Adrenal gland (tissue), 12 donors: ENCODE data around the gene ANKRD33B. TPM values are rescaled to one million over a fixed set of nuclear protein-coding genes. Genes with fewer than 3 reads are reported as not detected.
A peak's percentile ranks its signal among the peaks of the same experiment; 100 is the strongest.

ENCODE experiments used
- DNase-seq, 7 donors: peaks; one replicate each; pipeline ENCODE4 v3.0.0-alpha.2; 2019 to 2020
- H3K27ac ChIP-seq, 5 donors: fragments of 200-600 bp; sonication (generic) in 4 of 5; 1 replicate in 3 of 5; 2 replicates in 2 of 5; pipeline versions ENCODE4 v1.5.1 to v1.8.0; 2016 to 2020; ENCODE audit warnings: mild to moderate bottlenecking in 1 of 5
- H3K27me3 ChIP-seq: fragments of 200-600 bp; 2 replicates; pipeline ENCODE4 v1.8.0; 2021
- H3K36me3 ChIP-seq, 2 donors: fragments of 200-600 bp; replicated peaks in 1 of 2; 1 replicate in 1 of 2; 2 replicates in 1 of 2; pipeline versions ENCODE4 v1.5.1 to v1.8.0; 2018 to 2022
- H3K4me1 ChIP-seq, 2 donors: fragments of 200-600 bp; replicated peaks in 1 of 2; 1 replicate in 1 of 2; 2 replicates in 1 of 2; pipeline versions ENCODE4 v1.5.1 to v1.8.0; 2018 to 2021
- H3K4me3 ChIP-seq, 4 donors: fragments of 200-600 bp; sonication (generic) in 3 of 4; one replicate each; pipeline ENCODE4 v1.5.1; 2016 to 2018
- H3K9me3 ChIP-seq, 3 donors: fragments of 200-600 bp; sonication (generic) in 1 of 3; replicated peaks in 1 of 3; 1 replicate in 2 of 3; 2 replicates in 1 of 3; pipeline versions ENCODE4 v1.5.1 to v1.8.0; 2016 to 2021
- CTCF ChIP-seq, 6 experiments: fragments of 450-650 bp in 4 of 6; fragments of 200-600 bp in 2 of 6; sonication (generic) in 1 of 6; IDR thresholded peaks; 1 replicate in 5 of 6; 2 replicates in 1 of 6; pipeline versions ENCODE4 v1.5.1 to v1.8.0; 2016 to 2021; ENCODE audit warnings: antibody characterized with exemption in 6 of 6, mild to moderate bottlenecking in 2 of 6, moderate library complexity in 1 of 6
- POLR2A ChIP-seq, 2 donors: fragments of 450-650 bp; IDR thresholded peaks; one replicate each; pipeline ENCODE4 v1.6.1; 2017; ENCODE audit warnings: antibody characterized with exemption in 2 of 2, mild to moderate bottlenecking in 2 of 2, moderate library complexity in 1 of 2
- WGBS, 4 donors: extraction: QIAGEN DNeasy Blood & Tissue Kit in 2 of 4; methylation state at CpG; one replicate each; pipeline versions ENCODE4 v1.1.5 to v1.1.7; 2013 to 2017; 5-methylcytosine and 5-hydroxymethylcytosine counted together
- intact Hi-C, 2 donors: fragments of 100-400 bp; cut with DNase I; formaldehyde crosslinking; loops; one replicate each; pipeline versions ENCODE4 v1.14.1 to v1.15.0; 2022 to 2023
- polyA plus RNA-seq, 3 donors: library from polyadenylated mRNA; stranded (reverse); fragments of 200-250 nt in 2 of 3; fragments of 350-450 nt in 1 of 3; fragmentation: Illumina TruSeq in 1 of 3; extraction: RNeasy Lipid Tissue Mini Kit (QIAGEN cat#74804) in 1 of 3; gene quantifications; one replicate each; pipeline ENCODE4 v1.2.3, GENCODE V29; 2013 to 2014
- small RNA-seq, 2 donors: library from RNA; depleted of rRNA; stranded (forward); fragments of <200 nt; gene quantifications; one replicate each; pipeline ENCODE3, GENCODE V24; 2016
- total RNA-seq, 9 donors: library from RNA; depleted of rRNA in 4 of 9; stranded (reverse); fragments of >200 nt in 4 of 9; fragments of 120-200 nt in 1 of 9; fragmentation: NEBNext Ultra II Directional in 1 of 9; extraction: Animal tissue kit (Norgen Biotek cat#: 25700) in 1 of 9; gene quantifications; one replicate each; pipeline versions ENCODE4 v1.1.0 to v1.2.4, GENCODE V29; 2013 to 2023
- donor health status: healthy with polysubstance abuse.
- donor health status: Bipolar disorder and iron deficiency.
- donor health status: DM: yes; HTN: yes; CAD: no.
- donor health status: DM: no; HTN: no; CAD: no.
- donor health status: DM: no; HTN: no; CAD: no.
- donor health status: DM: yes; HTN: yes; CAD: no.

The ANKRD33B gene
- total and polyA plus RNA-seq, 12 donors = 0.14 to 0.69 (median 0.23) TPM

DNA sequence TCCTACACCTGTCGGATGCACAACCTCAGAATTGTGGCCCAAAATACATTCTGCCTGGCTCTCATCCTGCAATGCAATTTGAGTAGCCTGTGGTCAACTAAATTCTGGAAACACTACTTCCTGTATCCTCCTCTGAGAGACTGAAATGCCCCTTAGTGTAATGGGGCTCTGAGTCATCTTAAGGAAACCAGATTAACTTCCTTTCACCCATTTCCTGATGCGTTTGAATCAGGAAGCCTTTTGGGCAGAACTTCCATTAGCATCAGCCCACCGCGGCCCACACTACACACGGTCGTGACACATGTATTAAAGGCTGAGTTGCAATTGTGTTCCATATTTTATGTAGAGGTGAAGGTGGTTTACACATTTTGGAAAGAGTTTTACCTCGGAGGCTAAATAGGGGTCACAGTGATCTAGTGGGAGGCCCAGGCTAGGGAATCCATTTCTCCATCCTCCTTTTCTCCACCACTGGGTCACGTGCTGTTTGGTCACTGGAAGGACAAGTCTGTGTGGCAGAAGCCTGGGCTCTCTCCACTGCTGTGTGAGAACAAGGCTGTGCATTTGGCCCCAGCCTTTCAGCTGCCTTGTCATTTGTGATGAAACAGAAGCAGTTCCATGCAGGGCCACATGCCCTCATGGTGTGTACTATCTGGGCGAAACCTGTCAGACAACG lies 141.2 kb downstream of the ANKRD33B start:
- peak in 1 of 7 donors; percentile 7 for DNase-seq
- no peaks in the 10 kb centered on the region for H3K9me3 ChIP-seq
- TF ChIP-seq CTCF (IDR thresholded peaks at IDR 0.05) = no peak
- no peak for TF ChIP-seq POLR2A (IDR thresholded peaks at IDR 0.05)
- no peaks in the 10 kb centered on the region for H3K36me3 ChIP-seq
- intact Hi-C loops = loop anchor here in 1 of 2 donors (10.0 kb wide), 1 partner anchor 150 kb away; no protein-coding TSS in a partner anchor
- H3K4me3 ChIP-seq = no peak overlapping the region
- no peaks in the 10 kb centered on the region for H3K27me3 ChIP-seq
- 67 to 76% (median 71%) methylated on average over 10 of the region's 10 CpGs for WGBS, 4 donors
- peak overlapping the region in 1 of 5 donors; percentile 44 for H3K27ac ChIP-seq
- H3K4me1 ChIP-seq = peaks cover 25 to 28% of the 10 kb centered on the region in 2 donors

GRCh38 chr5:10705747-10706146 lies 141.9 kb downstream of the ANKRD33B start:
- peaks cover 25 to 28% of the 10 kb centered on the region in 2 donors for H3K4me1 ChIP-seq

GRCh38 chr5:10706326-10706725 lies 142.5 kb downstream of the ANKRD33B start:
- WGBS, 4 donors = 94 to 98% (median 96%) methylated on average over 4 of the region's 4 CpGs
- no peaks in the 10 kb centered on the region for H3K9me3 ChIP-seq
- peaks cover 25 to 28% of the 10 kb centered on the region in 2 donors for H3K4me1 ChIP-seq
- no peak for DNase-seq
- intact Hi-C loops = loop anchor here in 1 of 2 donors (10.0 kb wide), 1 partner anchor 148 kb away; no protein-coding TSS in a partner anchor
- H3K27me3 ChIP-seq = no peaks in the 10 kb centered on the region
- TF ChIP-seq POLR2A (IDR thresholded peaks at IDR 0.05) = no peak
- TF ChIP-seq CTCF (IDR thresholded peaks at IDR 0.05) = no peak
- no peaks in the 10 kb centered on the region for H3K36me3 ChIP-seq
- H3K4me3 ChIP-seq = no peak overlapping the region
- no peak overlapping the region for H3K27ac ChIP-seq

More at GRCh38 chr5:10705747-10706146, 141.9 kb downstream of the ANKRD33B start:
- Histone ChIP-seq H3K36me3 (no peaks in the 10 kb centered on the region), H3K27ac (no peak overlapping the region), H3K4me3 (no peak overlapping the region), H3K27me3 (no peaks in the 10 kb centered on the region), H3K9me3 (no peaks in the 10 kb centered on the region)
- WGBS, 4 donors = 90 to 97% (median 96%) methylated on average over 2 of the region's 2 CpGs
- no peak for TF ChIP-seq POLR2A (IDR thresholded peaks at IDR 0.05)
- no peak for TF ChIP-seq CTCF (IDR thresholded peaks at IDR 0.05)
- DNase-seq = no peak
- intact Hi-C loops = loop anchor here in 1 of 2 donors (10.0 kb wide), 1 partner anchor 149 kb away; no protein-coding TSS in a partner anchor

Small RNA genes lying within 50 kb of the gene (small RNA-seq; reads per million reads assigned to genes)
- gene AC012629.4 (0 reads per million in 2 donors), gene AC112200.1 (0 reads per million in 2 donors)

Other genes with a start within 250 kb of the ANKRD33B start
- 100 to 1,000 TPM in 5 of 9 donors, 10 to 100 TPM in 4; 51.6 to 170 (median 131) TPM for gene MARCHF6, start 210.4 kb upstream of the ANKRD33B start, total RNA-seq
- gene MARCHF6, start 210.4 kb upstream of the ANKRD33B start, polyA plus RNA-seq = 100 to 1,000 TPM in 1 of 3 donors, 10 to 100 TPM in 2; 74.0 to 140 (median 98.5) TPM
- gene ROPN1L, start 122.2 kb upstream of the ANKRD33B start, total RNA-seq = 1 to 10 TPM in 2 of 9 donors, under 1 TPM in 4, not detected in 3; 0.39 to 3.9 (median 0.46) TPM
- gene ROPN1L, start 122.2 kb upstream of the ANKRD33B start, polyA plus RNA-seq = under 1 TPM; 0.15 to 0.56 (median 0.24) TPM
- 100 to 1,000 TPM in 5 of 9 donors, 10 to 100 TPM in 4; 27.4 to 197 (median 113) TPM for gene DAP, start 197.2 kb downstream of the ANKRD33B start, total RNA-seq
- 100 to 1,000 TPM in 1 of 3 donors, 10 to 100 TPM in 2; 65.5 to 122 (median 68.4) TPM for gene DAP, start 197.2 kb downstream of the ANKRD33B start, polyA plus RNA-seq